ENCODE measurements around the gene ADGRG6.

GRCh38 chr6:142332393-142333098 lies 30.7 kb downstream of the ADGRG6 start:
- TF ChIP-seq CTCF (conservative IDR thresholded peaks at IDR 0.05 in 1 of 2, IDR thresholded peaks at IDR 0.05 in 1 of 2; ENCODE audit: low read depth in 1 of 2, low read length in 2 of 2) (no peak), EZH2 (IDR thresholded peaks at IDR 0.05; ENCODE audit: low read length, missing control alignments) (no peak)
